ENCODE results near the gene NFKBIE. TPM values are rescaled to one million over a fixed set of nuclear protein-coding genes. Genes with fewer than 3 reads are reported as not detected.

NFKBIE gene
- total and polyA plus RNA-seq, 9 of the 15 experiments (the other 6 are each of a cell fraction or from before 2014, with no cell fraction given), result 2.1 to 16.4 (median 11.7) TPM

- TF ChIP-seq SMAD3 (CRISPR knock-in tag; conservative IDR thresholded peaks at IDR 0.05), result no peak
- TF ChIP-seq PML (IDR thresholded peaks at IDR 0.05; ENCODE audit: low read length), result no peak
- TF ChIP-seq HDGF (IDR thresholded peaks at IDR 0.05), result no peak
- TF ChIP-seq ZBTB34 (CRISPR knock-in tag; IDR thresholded peaks at IDR 0.05), result no peak
- TF ChIP-seq CBFA2T3 (IDR thresholded peaks at IDR 0.05), result no peak
- TF ChIP-seq ZNF24 (IDR thresholded peaks at IDR 0.05), result no peak
- TF ChIP-seq SIRT6 (IDR thresholded peaks at IDR 0.05; ENCODE audit: low read depth, low read length), result peak; percentile 91
- 0 out of 2 replicates have a peak, but pooled peaks have one; percentile 26 for TF ChIP-seq ELF2 (CRISPR knock-in tag; IDR thresholded peaks at IDR 0.05)
- TF ChIP-seq RBFOX2 (IDR thresholded peaks at IDR 0.05; ENCODE audit: low read depth, low read length), result peak; percentile 83
- no peak for TF ChIP-seq HES1 (IDR thresholded peaks at IDR 0.05; ENCODE audit: low read depth)
- no peak for TF ChIP-seq TOE1 (IDR thresholded peaks at IDR 0.05; ENCODE audit: borderline replicate concordance)
- no peak for TF ChIP-seq TOE1 (CRISPR knock-in tag; IDR thresholded peaks at IDR 0.05; ENCODE audit: borderline replicate concordance, low read depth)
- TF ChIP-seq SMARCE1 (IDR thresholded peaks at IDR 0.05), result no peak
- TF ChIP-seq NELFE (IDR thresholded peaks at IDR 0.05; ENCODE audit: insufficient read depth, insufficient read length), result no peak
- no peak for TF ChIP-seq CCAR2 (IDR thresholded peaks at IDR 0.05; ENCODE audit: low read depth, low read length)
- TF ChIP-seq GATAD2B (IDR thresholded peaks at IDR 0.05; ENCODE audit: borderline replicate concordance), result no peak
- 0 out of 2 replicates have a peak, but pooled peaks have one; percentile 1 for TF ChIP-seq ZBED1 (IDR thresholded peaks at IDR 0.05)
- TF ChIP-seq CHD1 (IDR thresholded peaks at IDR 0.05; ENCODE audit: low read length), result peak; percentile 23
- 0 out of 2 replicates have a peak, but pooled peaks have one; percentile 18 for TF ChIP-seq NFXL1 (CRISPR knock-in tag; IDR thresholded peaks at IDR 0.05)
- TF ChIP-seq ZNF785 (CRISPR knock-in tag; IDR thresholded peaks at IDR 0.05), result no peak
- TF ChIP-seq ZNF444 (CRISPR knock-in tag; IDR thresholded peaks at IDR 0.05), result no peak
- TF ChIP-seq ZNF445 (CRISPR knock-in tag; IDR thresholded peaks at IDR 0.05; ENCODE audit: low read depth), result no peak
- TF ChIP-seq ZNF175 (CRISPR knock-in tag; IDR thresholded peaks at IDR 0.05; ENCODE audit: low read depth), result no peak
These were observed 16.1 kb downstream of the NFKBIE start (continued) for GRCh38 chr6:44249082-44249748.
